CD14-positive monocyte (primary cell): Measurements from ENCODE around the gene NDST4. TPM values are rescaled to one million over a fixed set of nuclear protein-coding genes. Genes with fewer than 3 reads are reported as not detected.
A peak's percentile ranks its signal among the peaks of the same experiment; 100 is the strongest.

Experiments used
- DNase-seq, 3 donors: peaks; one replicate each; pipeline ENCODE4 v3.0.0-alpha.2; 2011 to 2022
- H2AFZ ChIP-seq: 2 replicates; pipeline ENCODE4 v1.6.0; 2012; ENCODE audit warnings: mild to moderate bottlenecking, low read depth, low read length, inconsistent platforms; ENCODE audit not compliant: insufficient read depth, poor library complexity, severe bottlenecking
- H3K27ac ChIP-seq, 2 donors: 1 replicate in 1 of 2; 2 replicates in 1 of 2; pipeline ENCODE4 v1.5.1; 2012 to 2013; ENCODE audit warnings: low read length in 2 of 2, control low read depth in 1 of 2, inconsistent platforms in 1 of 2, low read depth in 1 of 2, mild to moderate bottlenecking in 1 of 2
- H3K27me3 ChIP-seq, 2 donors: one replicate each; pipeline versions ENCODE4 v1.6.0 to v1.6.1; 2011 to 2013; ENCODE audit warnings: low read length in 2 of 2; ENCODE audit not compliant: control insufficient read depth in 2 of 2, insufficient read depth in 2 of 2
- H3K36me3 ChIP-seq, 2 donors: replicated peaks in 1 of 2; 1 replicate in 1 of 2; 2 replicates in 1 of 2; pipeline versions ENCODE4 v1.5.1 to v1.6.1; 2012 to 2013; ENCODE audit warnings: low read length in 2 of 2, control low read depth in 1 of 2, inconsistent platforms in 1 of 2, mild to moderate bottlenecking in 1 of 2; ENCODE audit not compliant: insufficient read depth in 2 of 2, control insufficient read depth in 1 of 2
- H3K4me1 ChIP-seq, 2 donors: 1 replicate in 1 of 2; 2 replicates in 1 of 2; pipeline versions ENCODE4 v1.5.1 to v1.6.1; 2012 to 2013; ENCODE audit warnings: low read length in 2 of 2, control low read depth in 1 of 2, inconsistent platforms in 1 of 2, mild to moderate bottlenecking in 1 of 2, moderate library complexity in 1 of 2; ENCODE audit not compliant: insufficient read depth in 2 of 2, control insufficient read depth in 1 of 2
- H3K4me2 ChIP-seq: replicated peaks from 2 replicates; pipeline ENCODE3; 2012; ENCODE audit warnings: low read length, moderate library complexity, mild to moderate bottlenecking; ENCODE audit not compliant: poor library complexity, severe bottlenecking; ENCODE audit errors: extremely low read depth
- H3K4me3 ChIP-seq, 3 experiments: fragments of 200-600 bp in 1 of 3; sonication (generic) in 1 of 3; replicated peaks in 1 of 3; 1 replicate in 2 of 3; 2 replicates in 1 of 3; pipeline ENCODE4 v1.5.1; 2011 to 2013; ENCODE audit warnings: low read length in 3 of 3, mild to moderate bottlenecking in 3 of 3, control low read depth in 2 of 3, low read depth in 2 of 3, inconsistent platforms in 1 of 3, moderate library complexity in 1 of 3
- H3K79me2 ChIP-seq: 2 replicates; pipeline ENCODE4 v1.6.0; 2012; ENCODE audit warnings: mild to moderate bottlenecking, control low read depth, inconsistent platforms, low read length, moderate library complexity; ENCODE audit not compliant: insufficient read depth
- H3K9ac ChIP-seq: 2 replicates; pipeline ENCODE4 v1.6.0; 2017; ENCODE audit warnings: low read length, mild to moderate bottlenecking; ENCODE audit not compliant: insufficient read depth, poor library complexity, severe bottlenecking
- H3K9me3 ChIP-seq, 2 donors: replicated peaks in 1 of 2; 1 replicate in 1 of 2; 2 replicates in 1 of 2; pipeline versions ENCODE4 v1.5.1 to v1.6.1; 2012 to 2013; ENCODE audit warnings: low read length in 2 of 2, control low read depth in 1 of 2; ENCODE audit not compliant: control insufficient read depth in 1 of 2, insufficient read depth in 1 of 2
- H4K20me1 ChIP-seq: 2 replicates; pipeline ENCODE4 v1.6.0; 2012; ENCODE audit warnings: mild to moderate bottlenecking, low read length, control low read depth, moderate library complexity; ENCODE audit not compliant: insufficient read depth
- H3K27ac Mint-ChIP-seq, 7 donors: one replicate each; pipeline ENCODE4 v1.8.0; 2020; ENCODE audit warnings: mild to moderate bottlenecking in 7 of 7, mixed read lengths in 7 of 7, moderate library complexity in 6 of 7, inconsistent platforms in 2 of 7
- H3K27me3 Mint-ChIP-seq, 3 donors: one replicate each; pipeline ENCODE4 v1.8.0; 2021 to 2022; ENCODE audit warnings: low read depth in 3 of 3, mild to moderate bottlenecking in 3 of 3, mixed read lengths in 3 of 3, moderate library complexity in 3 of 3, inconsistent platforms in 1 of 3
- H3K36me3 Mint-ChIP-seq, 2 donors: one replicate each; pipeline ENCODE4 v1.8.0; 2020; ENCODE audit warnings: mixed read lengths in 2 of 2, inconsistent platforms in 1 of 2, mild to moderate bottlenecking in 1 of 2
- H3K4me1 Mint-ChIP-seq: one replicate; pipeline ENCODE4 v1.8.0; 2020; ENCODE audit warnings: mild to moderate bottlenecking, mixed read lengths
- H3K4me3 Mint-ChIP-seq, 2 donors: one replicate each; pipeline ENCODE4 v1.8.0; 2020; ENCODE audit warnings: mild to moderate bottlenecking in 2 of 2, mixed read lengths in 2 of 2, moderate library complexity in 1 of 2
- H3K9me3 Mint-ChIP-seq, 7 donors: one replicate each; pipeline ENCODE4 v1.8.0; 2020 to 2022; ENCODE audit warnings: mixed read lengths in 7 of 7, mild to moderate bottlenecking in 6 of 7, moderate library complexity in 6 of 7, inconsistent platforms in 2 of 7
- WGBS: methylation state at CpG from one replicate; pipeline ENCODE4 v1.1.5; 2013; ENCODE audit warnings: missing lambda C conversion rate; ENCODE audit not compliant: insufficient coverage; 5-methylcytosine and 5-hydroxymethylcytosine counted together
- intact Hi-C, 2 donors: fragments of 100-400 bp; cut with micrococcal nuclease; formaldehyde crosslinking; loops; one replicate each; pipeline versions ENCODE4 v1.15.0 to v1.15.1; 2023
- polyA plus RNA-seq, 3 donors: library from polyadenylated mRNA; depleted of rRNA in 1 of 3; unstranded in 2 of 3; stranded (reverse) in 1 of 3; fragments of 300-500 nt in 2 of 3; fragments of >200 nt in 1 of 3; fragmentation: Illumina TruSeq in 2 of 3; gene quantifications; 1 replicate in 2 of 3; 2 replicates in 1 of 3; pipeline ENCODE4 v1.2.3, GENCODE V29; 2012 to 2021
- TF ChIP-seq, protein P1 (sequence below): fragments of 200-600 bp; IDR thresholded peaks from one replicate; pipeline ENCODE4 v1.8.0; 2022; ENCODE audit warnings: antibody characterized with exemption, mild to moderate bottlenecking

Gene NDST4
- polyA plus RNA-seq, 3 donors, result not detected

- Histone ChIP-seq H3K4me2 (no peak overlapping the region), H2AFZ (no peak overlapping the region), H3K9me3 (no peaks in the 10 kb centered on the region), H4K20me1 (no peaks in the 10 kb centered on the region), H3K27ac (no peak overlapping the region), H3K27me3 (no peaks in the 10 kb centered on the region), H3K9ac (no peak overlapping the region), H3K4me3 (no peak overlapping the region), H3K79me2 (no peaks in the 10 kb centered on the region), H3K4me1 (no peaks in the 10 kb centered on the region), H3K36me3 (no peaks in the 10 kb centered on the region)
- TF ChIP-seq, protein P1, sequence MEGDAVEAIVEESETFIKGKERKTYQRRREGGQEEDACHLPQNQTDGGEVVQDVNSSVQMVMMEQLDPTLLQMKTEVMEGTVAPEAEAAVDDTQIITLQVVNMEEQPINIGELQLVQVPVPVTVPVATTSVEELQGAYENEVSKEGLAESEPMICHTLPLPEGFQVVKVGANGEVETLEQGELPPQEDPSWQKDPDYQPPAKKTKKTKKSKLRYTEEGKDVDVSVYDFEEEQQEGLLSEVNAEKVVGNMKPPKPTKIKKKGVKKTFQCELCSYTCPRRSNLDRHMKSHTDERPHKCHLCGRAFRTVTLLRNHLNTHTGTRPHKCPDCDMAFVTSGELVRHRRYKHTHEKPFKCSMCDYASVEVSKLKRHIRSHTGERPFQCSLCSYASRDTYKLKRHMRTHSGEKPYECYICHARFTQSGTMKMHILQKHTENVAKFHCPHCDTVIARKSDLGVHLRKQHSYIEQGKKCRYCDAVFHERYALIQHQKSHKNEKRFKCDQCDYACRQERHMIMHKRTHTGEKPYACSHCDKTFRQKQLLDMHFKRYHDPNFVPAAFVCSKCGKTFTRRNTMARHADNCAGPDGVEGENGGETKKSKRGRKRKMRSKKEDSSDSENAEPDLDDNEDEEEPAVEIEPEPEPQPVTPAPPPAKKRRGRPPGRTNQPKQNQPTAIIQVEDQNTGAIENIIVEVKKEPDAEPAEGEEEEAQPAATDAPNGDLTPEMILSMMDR, result no peak
- H3K36me3 Mint-ChIP-seq, result no peaks in the 10 kb centered on the region
- no peak overlapping the region for H3K4me3 Mint-ChIP-seq
- no peak for DNase-seq
- peak overlapping the region in 2 of 7 donors; percentile 10 to 51 for H3K27ac Mint-ChIP-seq
- no peaks in the 10 kb centered on the region for H3K4me1 Mint-ChIP-seq
- peaks cover 0 to 3% (median 0%) of the 10 kb centered on the region in 7 donors for H3K9me3 Mint-ChIP-seq
- no peaks in the 10 kb centered on the region for H3K27me3 Mint-ChIP-seq
- intact Hi-C loops, result no loop called here
Observed at GRCh38 chr4:114785570-114785969, 327.9 kb downstream of the NDST4 start.

GRCh38 chr4:114783215-114783595 is 330.2 kb downstream of the NDST4 start:
- H3K4me3 ChIP-seq, result no peak overlapping the region
- no peaks in the 10 kb centered on the region for H3K9me3 ChIP-seq
- H3K27ac ChIP-seq, result no peak overlapping the region
- intact Hi-C loops, result no loop called here
- no peak overlapping the region for H2AFZ ChIP-seq
- H3K36me3 Mint-ChIP-seq, result no peaks in the 10 kb centered on the region
- DNase-seq, result no peak
- H3K27ac Mint-ChIP-seq, result no peak overlapping the region
- WGBS, result 100% methylated on average over 2 of the region's 3 CpGs
- H4K20me1 ChIP-seq, result no peaks in the 10 kb centered on the region
- H3K4me1 ChIP-seq, result no peaks in the 10 kb centered on the region
- no peaks in the 10 kb centered on the region for H3K79me2 ChIP-seq
- H3K9me3 Mint-ChIP-seq, result peaks cover 0 to 3% (median 0%) of the 10 kb centered on the region in 7 donors
- no peak overlapping the region for H3K4me2 ChIP-seq
- H3K36me3 ChIP-seq, result no peaks in the 10 kb centered on the region
- H3K4me1 Mint-ChIP-seq, result no peaks in the 10 kb centered on the region
- TF ChIP-seq, protein P1, result no peak
- H3K4me3 Mint-ChIP-seq, result no peak overlapping the region
- H3K27me3 ChIP-seq, result no peaks in the 10 kb centered on the region
- H3K27me3 Mint-ChIP-seq, result no peaks in the 10 kb centered on the region
- H3K9ac ChIP-seq, result no peak overlapping the region
